ENCODE results near the gene PRR11. TPM values are rescaled to one million over a fixed set of nuclear protein-coding genes. Genes with fewer than 3 reads are reported as not detected.

Gene PRR11
- total RNA-seq, 1 donor from 2014 or later = 14.9 TPM

GRCh38 chr17:59181481-59181880, 25.9 kb downstream of the PRR11 start:
- Mint-ChIP-seq H3K36me3 (ENCODE audit: low read depth, unreplicated experiment) (peaks cover 6% of the 10 kb centered on the region), H3K27me3 (ENCODE audit: low read depth, unreplicated experiment) (no peaks in the 10 kb centered on the region), H3K9me3 (ENCODE audit: unreplicated experiment) (no peaks in the 10 kb centered on the region), H3K27ac (ENCODE audit: unreplicated experiment) (no peak overlapping the region), H3K4me1 (ENCODE audit: low read depth, unreplicated experiment) (peaks cover 5% of the 10 kb centered on the region), H3K4me3 (ENCODE audit: unreplicated experiment) (no peak overlapping the region)
- DNase-seq (ENCODE audit: low read depth) (no peak), FAIRE-seq (no peak)
- no peaks in the 10 kb centered on the region for H3K4me1 ChIP-seq (ENCODE audit: insufficient read depth, low read length)
- no peak overlapping the region for H3K4me2 ChIP-seq (ENCODE audit: low read length)
- no peak overlapping the region for H3K27ac ChIP-seq (ENCODE audit: low read depth, low read length)
- H3K79me2 ChIP-seq (ENCODE audit: insufficient read depth, low read length) = peaks cover 29% of the 10 kb centered on the region
- no peak overlapping the region for H3K4me3 ChIP-seq (ENCODE audit: insufficient read depth, low read depth, low read length)
- TF ChIP-seq CTCF (IDR thresholded peaks at IDR 0.05; ENCODE audit: insufficient read depth, low read depth, low read length) (no peak), EZH2 (IDR thresholded peaks at IDR 0.05; ENCODE audit: insufficient read depth, low read length) (no peak)
- no peaks in the 10 kb centered on the region for H3K27me3 ChIP-seq (ENCODE audit: insufficient read depth, low read length)
- no peak overlapping the region for H2AFZ ChIP-seq (ENCODE audit: low read depth, low read length)
- H3K9ac ChIP-seq (ENCODE audit: low read length) = no peak overlapping the region
- no peaks in the 10 kb centered on the region for H3K9me3 ChIP-seq (ENCODE audit: insufficient read depth, low read depth, low read length)
- H4K20me1 ChIP-seq (ENCODE audit: insufficient read depth, low read length) = no peaks in the 10 kb centered on the region
- H3K36me3 ChIP-seq (ENCODE audit: insufficient read depth, low read length) = peaks cover 3% of the 10 kb centered on the region

- H3K4me3 ChIP-seq (ENCODE audit: insufficient read depth, low read depth, low read length) = no peak overlapping the region
- H3K9ac ChIP-seq (ENCODE audit: low read length) = no peak overlapping the region
- peaks cover 6% of the 10 kb centered on the region for H3K36me3 Mint-ChIP-seq (ENCODE audit: low read depth, unreplicated experiment)
- no peaks in the 10 kb centered on the region for H3K4me1 Mint-ChIP-seq (ENCODE audit: low read depth, unreplicated experiment)
- H3K4me1 ChIP-seq (ENCODE audit: insufficient read depth, low read length) = no peaks in the 10 kb centered on the region
- H3K27me3 Mint-ChIP-seq (ENCODE audit: low read depth, unreplicated experiment) = no peaks in the 10 kb centered on the region
- no peak for FAIRE-seq
- H3K4me3 Mint-ChIP-seq (ENCODE audit: unreplicated experiment) = no peak overlapping the region
- no peak overlapping the region for H2AFZ ChIP-seq (ENCODE audit: low read depth, low read length)
- no peak for DNase-seq (ENCODE audit: low read depth)
- no peak overlapping the region for H3K4me2 ChIP-seq (ENCODE audit: low read length)
- H3K27me3 ChIP-seq (ENCODE audit: insufficient read depth, low read length) = no peaks in the 10 kb centered on the region
- no peaks in the 10 kb centered on the region for H3K9me3 Mint-ChIP-seq (ENCODE audit: unreplicated experiment)
- H3K36me3 ChIP-seq (ENCODE audit: insufficient read depth, low read length) = peaks cover 6% of the 10 kb centered on the region
- no peak overlapping the region for H3K27ac ChIP-seq (ENCODE audit: low read depth, low read length)
- H3K79me2 ChIP-seq (ENCODE audit: insufficient read depth, low read length) = peaks cover 11% of the 10 kb centered on the region
- no peak for TF ChIP-seq EZH2 (IDR thresholded peaks at IDR 0.05; ENCODE audit: insufficient read depth, low read length)
- no peak for TF ChIP-seq CTCF (IDR thresholded peaks at IDR 0.05; ENCODE audit: insufficient read depth, low read depth, low read length)
- H3K9me3 ChIP-seq (ENCODE audit: insufficient read depth, low read depth, low read length) = no peaks in the 10 kb centered on the region
- no peaks in the 10 kb centered on the region for H4K20me1 ChIP-seq (ENCODE audit: insufficient read depth, low read length)
- H3K27ac Mint-ChIP-seq (ENCODE audit: unreplicated experiment) = no peak overlapping the region
Observed at GRCh38 chr17:59185997-59186396, 30.5 kb downstream of the PRR11 start.

- Histone ChIP-seq H3K4me2 (ENCODE audit: low read length) (no peak overlapping the region), H3K4me1 (ENCODE audit: insufficient read depth, low read length) (no peaks in the 10 kb centered on the region), H4K20me1 (ENCODE audit: insufficient read depth, low read length) (no peaks in the 10 kb centered on the region), H3K9ac (ENCODE audit: low read length) (no peak overlapping the region), H3K27me3 (ENCODE audit: insufficient read depth, low read length) (no peaks in the 10 kb centered on the region), H3K79me2 (ENCODE audit: insufficient read depth, low read length) (peaks cover 6% of the 10 kb centered on the region), H3K27ac (ENCODE audit: low read depth, low read length) (no peak overlapping the region), H3K4me3 (ENCODE audit: insufficient read depth, low read depth, low read length) (no peak overlapping the region), H2AFZ (ENCODE audit: low read depth, low read length) (no peak overlapping the region), H3K9me3 (ENCODE audit: insufficient read depth, low read depth, low read length) (no peaks in the 10 kb centered on the region), H3K36me3 (ENCODE audit: insufficient read depth, low read length) (peaks cover 6% of the 10 kb centered on the region)
- DNase-seq (ENCODE audit: low read depth) = no peak
- Mint-ChIP-seq H3K4me3 (ENCODE audit: unreplicated experiment) (no peak overlapping the region), H3K9me3 (ENCODE audit: unreplicated experiment) (no peaks in the 10 kb centered on the region), H3K36me3 (ENCODE audit: low read depth, unreplicated experiment) (no peaks in the 10 kb centered on the region), H3K27ac (ENCODE audit: unreplicated experiment) (no peak overlapping the region), H3K27me3 (ENCODE audit: low read depth, unreplicated experiment) (no peaks in the 10 kb centered on the region), H3K4me1 (ENCODE audit: low read depth, unreplicated experiment) (no peaks in the 10 kb centered on the region)
- no peak for FAIRE-seq
- no peak for TF ChIP-seq EZH2 (IDR thresholded peaks at IDR 0.05; ENCODE audit: insufficient read depth, low read length)
- TF ChIP-seq CTCF (IDR thresholded peaks at IDR 0.05; ENCODE audit: insufficient read depth, low read depth, low read length) = no peak
Observed at GRCh38 chr17:59186850-59187249, 31.3 kb downstream of the PRR11 start.

Data from astrocyte (in vitro differentiated cells and primary cell).